H4 (cell line): ENCODE data around the gene SIRT5. TPM values are rescaled to one million over a fixed set of nuclear protein-coding genes. Genes with fewer than 3 reads are reported as not detected.

Experiments used
- DNase-seq: peaks from one replicate; pipeline ENCODE4 v3.0.0-alpha.2; 2015; ENCODE audit warnings: low spot score
- total RNA-seq: library from RNA; depleted of rRNA; stranded (reverse); fragments of >200 nt; shearing (Covaris generic); gene quantifications from 2 replicates; pipeline ENCODE4 v1.2.3, GENCODE V29; 2014

Gene SIRT5
- total RNA-seq, 1 experiment from 2014 or later: 13.3 TPM

DNA sequence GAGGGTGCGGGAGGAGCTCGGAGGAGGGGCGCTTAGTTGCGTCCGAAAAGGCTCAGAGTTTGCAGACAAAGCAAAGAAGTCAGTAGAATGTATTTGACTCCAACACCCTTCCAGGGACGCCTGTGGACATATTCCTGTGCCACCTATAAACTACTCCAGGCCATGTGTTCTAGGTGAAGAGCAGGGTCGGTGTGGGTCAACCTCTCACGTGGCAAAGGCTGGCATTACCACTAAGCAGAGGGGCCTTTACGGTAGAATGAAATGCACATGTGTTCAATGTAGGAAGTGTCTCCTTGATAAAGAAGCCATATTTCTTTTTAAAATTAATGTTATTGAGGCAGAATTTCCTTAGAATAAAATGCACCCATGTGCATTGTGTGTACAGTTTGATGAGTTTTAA lies 15.4 kb downstream of the SIRT5 start:
- DNase-seq: no peak

DNA sequence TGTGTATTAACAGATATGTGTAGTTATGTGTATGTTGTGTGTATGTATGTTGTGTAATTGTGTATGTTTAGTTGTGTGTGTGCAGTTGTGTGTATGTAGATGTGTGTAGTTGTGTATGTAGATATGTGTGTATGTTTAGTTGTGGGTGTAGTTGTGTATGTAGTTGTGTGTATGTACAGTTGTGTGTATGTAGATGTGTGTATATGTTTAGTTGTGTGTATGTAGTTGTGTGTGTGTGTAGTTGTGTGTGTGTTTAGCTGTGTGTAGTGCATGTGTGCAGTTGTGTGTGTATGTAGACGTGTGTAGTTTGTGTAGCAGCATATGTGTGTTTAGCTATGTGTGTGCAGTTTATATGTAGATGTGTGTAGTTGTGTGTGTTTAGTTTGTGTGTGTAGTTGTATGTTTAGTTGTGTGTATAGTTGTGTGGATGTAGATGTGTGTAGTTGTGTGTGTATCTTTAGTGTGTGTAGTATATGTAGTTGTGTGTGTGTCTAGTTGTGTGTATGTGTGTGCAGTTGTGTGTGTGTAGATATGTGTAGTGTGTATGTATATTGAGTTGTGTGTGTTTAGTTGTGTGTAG lies 16.3 kb downstream of the SIRT5 start:
- no peak for DNase-seq

GRCh38 chr6:13591205-13591921 lies 17.0 kb downstream of the SIRT5 start:
- DNase-seq: no peak

DNA sequence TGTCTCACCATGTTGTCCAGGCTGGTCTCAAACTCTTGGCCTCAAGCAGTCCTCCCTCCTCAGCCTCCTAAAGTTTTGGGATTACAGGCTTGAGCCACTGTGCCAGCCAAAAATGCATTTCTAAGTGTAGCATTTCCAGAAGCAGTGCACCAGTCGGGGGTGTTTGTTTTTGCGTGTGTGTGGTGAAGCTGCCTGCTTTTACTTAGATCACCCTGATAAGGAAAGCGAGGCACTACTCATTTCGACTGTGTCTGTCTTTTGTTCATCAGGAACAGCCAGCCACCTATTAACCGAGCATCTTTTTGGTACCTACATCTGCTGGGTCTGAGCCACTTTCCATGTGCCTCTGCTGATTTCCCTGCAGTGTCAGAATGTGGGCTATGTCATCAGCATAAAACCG lies 18.7 kb downstream of the SIRT5 start:
- no peak for DNase-seq

DNA sequence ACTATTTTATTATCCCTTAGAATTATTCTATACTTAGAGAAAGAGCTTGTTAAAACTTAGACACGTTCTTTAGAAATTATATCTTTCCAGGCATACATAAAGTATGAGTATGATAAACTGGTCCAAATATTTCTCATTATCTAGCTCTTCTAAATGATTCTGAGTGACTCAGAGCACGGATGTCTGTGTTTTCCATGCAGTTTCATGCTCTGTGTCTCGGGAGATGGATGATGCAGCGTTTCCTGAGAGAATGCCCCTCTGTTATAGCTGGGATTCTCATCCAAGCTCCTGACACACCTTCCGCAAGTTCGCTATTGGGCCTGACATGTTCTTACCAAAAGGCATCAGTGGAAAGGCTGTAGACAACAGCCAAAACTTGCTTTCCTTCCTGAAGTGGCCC lies 19.3 kb downstream of the SIRT5 start:
- no peak for DNase-seq

DNA sequence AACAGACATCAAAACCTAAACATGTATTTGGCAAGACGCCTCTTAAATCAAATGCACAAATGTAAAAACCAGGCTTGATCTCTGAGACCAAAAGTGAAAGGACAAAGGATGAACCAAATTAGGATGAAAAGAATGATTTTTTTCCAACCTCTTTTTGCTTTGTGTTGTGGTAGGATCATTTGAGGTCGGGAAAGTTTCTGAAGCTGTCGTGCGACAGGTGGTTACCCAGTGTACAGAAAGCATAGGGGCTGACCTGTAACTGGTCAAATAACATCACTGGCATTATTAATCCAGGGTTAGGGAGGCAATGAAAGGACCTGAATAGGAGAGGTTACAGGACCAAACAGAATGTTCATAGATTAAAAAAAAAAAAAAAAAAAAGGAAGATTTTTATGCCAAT lies 22.7 kb downstream of the SIRT5 start:
- DNase-seq: no peak

- DNase-seq: no peak
Measured at GRCh38 chr6:13600036-13600435, 25.6 kb downstream of the SIRT5 start.

- DNase-seq: no peak
Measured at GRCh38 chr6:13604135-13604534, 29.7 kb downstream of the SIRT5 start.

GRCh38 chr6:13604546-13605416 lies 30.4 kb downstream of the SIRT5 start:
- no peak for DNase-seq

- no peak for DNase-seq
Measured at GRCh38 chr6:13605634-13606033, 31.2 kb downstream of the SIRT5 start.

DNA sequence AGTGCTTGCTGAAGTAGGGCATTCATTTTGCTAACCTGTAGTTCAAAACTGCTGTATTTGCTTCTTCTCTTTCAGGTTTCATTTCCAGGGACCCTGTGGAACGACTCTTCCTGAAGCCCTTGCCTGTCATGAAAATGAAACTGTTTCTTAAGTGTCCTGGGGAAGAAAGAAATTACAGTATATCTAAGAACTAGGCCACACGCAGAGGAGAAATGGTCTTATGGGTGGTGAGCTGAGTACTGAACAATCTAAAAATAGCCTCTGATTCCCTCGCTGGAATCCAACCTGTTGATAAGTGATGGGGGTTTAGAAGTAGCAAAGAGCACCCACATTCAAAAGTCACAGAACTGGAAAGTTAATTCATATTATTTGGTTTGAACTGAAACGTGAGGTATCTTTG lies 37.3 kb downstream of the SIRT5 start:
- DNase-seq: no peak

GRCh38 chr6:13613029-13613594 lies 38.7 kb downstream of the SIRT5 start:
- no peak for DNase-seq

GRCh38 chr6:13614126-13614925 lies 39.9 kb downstream of the SIRT5 start:
- DNase-seq: peak; percentile 10

GRCh38 chr6:13614926-13615791 lies 40.8 kb downstream of the SIRT5 start, which contains the start of gene NOL7:
Gene NOL7 (plus strand): TSS chr6:13615335. CDS start chr6:13615359, 24 bp downstream.
- DNase-seq: peak; percentile 98

GRCh38 chr6:13615792-13616120 lies 41.4 kb downstream of the SIRT5 start:
- no peak for DNase-seq

GRCh38 chr6:13617066-13617465 lies 42.7 kb downstream of the SIRT5 start:
- DNase-seq: no peak

GRCh38 chr6:13624871-13625288 lies 50.5 kb downstream of the SIRT5 start:
- DNase-seq: peak; percentile 40

DNA sequence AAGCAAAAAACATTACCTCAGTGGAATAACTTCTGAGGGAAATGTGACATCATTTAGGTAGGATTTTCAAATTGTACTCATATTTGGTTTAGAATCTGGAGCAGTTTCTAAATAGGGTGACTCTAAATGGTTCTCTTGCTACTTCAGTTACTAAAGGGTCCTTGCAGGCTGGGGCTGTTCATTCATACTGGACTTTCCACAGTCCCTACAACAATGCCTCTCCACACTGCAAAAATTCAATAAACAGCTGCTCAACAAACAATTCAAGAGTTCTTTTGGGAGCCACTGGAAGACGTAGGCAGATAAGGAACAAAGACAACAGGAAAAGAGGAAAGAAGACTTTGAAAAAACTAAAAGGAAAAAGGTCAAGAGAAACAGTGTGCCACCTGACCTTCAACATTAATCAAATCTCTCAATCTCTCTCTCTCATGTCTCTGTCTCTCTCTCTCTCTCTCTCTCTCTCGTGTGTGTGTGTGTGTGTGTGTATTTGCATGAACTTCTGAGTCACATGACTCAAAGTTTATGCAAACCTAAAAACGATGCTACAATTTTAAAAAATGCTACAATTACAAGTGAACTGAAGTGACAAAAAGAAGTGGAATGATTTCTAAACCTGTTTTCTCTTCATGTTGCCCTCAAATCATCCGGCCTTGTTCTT lies 55.2 kb downstream of the SIRT5 start:
- DNase-seq: no peak

DNA sequence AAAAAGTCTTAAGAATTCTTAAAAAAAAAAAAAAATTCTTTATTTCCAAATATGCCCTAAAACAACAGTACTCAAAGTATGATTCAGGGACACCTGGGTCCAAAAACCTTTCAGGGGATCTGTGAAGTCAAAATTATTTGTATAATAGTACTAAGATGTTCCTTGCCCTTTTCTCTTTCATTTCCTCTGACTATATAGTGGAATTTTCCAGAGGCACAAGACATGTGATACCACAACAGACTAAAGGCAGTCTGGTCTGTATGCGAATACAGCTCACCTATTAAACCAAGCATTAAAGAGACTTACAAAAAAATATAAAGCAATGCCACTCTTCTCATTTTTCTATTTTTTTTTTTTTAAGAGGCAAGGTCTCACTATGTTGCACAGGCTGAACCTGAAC lies 56.1 kb downstream of the SIRT5 start:
- DNase-seq: no peak

DNA sequence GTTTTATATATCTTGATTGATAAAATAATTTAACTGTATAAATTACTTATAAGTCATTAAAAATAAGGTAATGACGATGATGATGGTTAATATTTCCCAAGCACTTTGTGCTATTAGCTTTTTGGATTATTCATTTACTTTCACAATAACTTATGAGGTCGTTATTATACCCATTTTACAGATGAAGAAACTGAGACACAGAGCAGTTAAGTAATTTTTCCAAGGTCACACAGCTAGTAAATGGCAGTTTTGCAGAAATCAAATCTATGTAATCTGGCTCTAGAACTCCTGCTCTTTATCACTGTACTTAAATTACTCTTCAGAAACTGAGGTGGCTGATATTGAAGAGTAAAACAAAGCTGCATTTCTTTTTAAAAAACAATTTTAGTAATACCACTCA lies 58.9 kb downstream of the SIRT5 start:
- DNase-seq: no peak
